ENCODE results near the gene CNR2. TPM values are rescaled to one million over a fixed set of nuclear protein-coding genes. Genes with fewer than 3 reads are reported as not detected.
"Not testable (repeated sequence)": the region's sequence is repeated elsewhere in the genome, so short reads cannot be mapped to it uniquely, and the experiment has no call there.

The CNR2 gene
- polyA plus RNA-seq, 3 donors, result 0.03 to 0.12 (median 0.11) TPM

DNA sequence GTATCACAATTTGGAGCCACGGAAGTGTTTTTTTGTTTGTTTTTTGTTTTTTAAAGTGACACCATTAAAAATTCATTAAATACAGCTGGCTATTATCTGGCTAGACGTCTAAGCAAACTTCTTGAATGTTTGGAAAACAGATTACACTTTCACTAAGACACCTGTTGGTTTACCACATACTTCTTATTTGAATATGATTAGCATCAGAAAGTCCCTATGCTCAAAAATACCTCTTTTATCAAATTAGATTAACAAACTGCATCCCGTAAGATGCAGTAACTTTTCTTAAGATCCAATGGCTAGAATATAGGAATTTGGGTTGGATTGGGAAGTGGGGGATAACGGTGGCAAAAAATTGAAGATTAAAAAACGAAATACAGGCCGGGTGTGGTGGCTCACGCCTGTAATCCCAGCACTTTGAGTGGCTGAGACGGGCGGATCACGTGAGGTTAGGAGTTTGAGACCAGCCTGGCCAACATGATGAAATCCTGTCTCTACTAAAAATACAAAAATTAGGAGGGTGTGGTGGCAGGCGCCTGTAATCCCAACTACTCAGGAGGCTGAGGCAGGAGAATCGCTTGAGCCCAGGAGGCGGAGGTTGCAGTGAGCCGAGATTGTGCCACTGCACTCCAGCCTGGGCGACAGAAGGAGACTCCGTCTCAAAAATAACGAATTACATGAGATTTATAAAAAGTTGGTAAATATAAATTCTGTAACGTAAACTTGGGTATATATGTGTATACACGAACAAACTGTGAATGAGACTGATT lies 45.1 kb upstream of the CNR2 start:
- H2AFZ ChIP-seq (ENCODE audit: insufficient read depth, low read depth, low read length, poor library complexity, severe bottlenecking), result peak overlapping the region; percentile 88
- Mint-ChIP-seq H3K4me1 (peaks cover 49% of the 10 kb centered on the region), H3K4me3 (peak overlapping the region; percentile 83 to 99), H3K27ac (peak overlapping the region; percentile 99 to 100 (median 99)), H3K36me3 (peaks cover 11 to 14% of the 10 kb centered on the region in 2 donors)
- peak overlapping the region; percentile 100 for H3K9ac ChIP-seq (ENCODE audit: insufficient read depth, low read length, poor library complexity, severe bottlenecking)
- peak overlapping the region; percentile 86 to 99 (median 91) for H3K4me3 ChIP-seq (replicated peaks in 1 of 3; ENCODE audit: low read depth in 2 of 3, low read length in 3 of 3)
- not testable (repeated sequence) for H4K20me1 ChIP-seq (ENCODE audit: insufficient read depth, low read length); H3K9me3 ChIP-seq (replicated peaks in 1 of 2; ENCODE audit: control insufficient read depth in 1 of 2, insufficient read depth in 1 of 2, low read length in 2 of 2); H3K27me3 Mint-ChIP-seq (ENCODE audit: low read depth in 3 of 3); H3K9me3 Mint-ChIP-seq; H3K27me3 ChIP-seq (ENCODE audit: control insufficient read depth in 2 of 2, insufficient read depth in 2 of 2, low read length in 2 of 2)
- peak overlapping the region; percentile 98 for H3K4me2 ChIP-seq (replicated peaks; ENCODE audit: extremely low read depth, low read length, poor library complexity, severe bottlenecking)
- peak in 2 of 3 donors; percentile 20 to 41 for DNase-seq
- H3K27ac ChIP-seq (ENCODE audit: low read depth in 1 of 2, low read length in 2 of 2), result peak overlapping the region; percentile 96 to 100
- WGBS (ENCODE audit: insufficient coverage), result 0% methylated on average over 4 of the region's 19 CpGs
- peaks cover 7 to 16% of the 10 kb centered on the region in 2 donors for H3K36me3 ChIP-seq (replicated peaks in 1 of 2; ENCODE audit: control insufficient read depth in 1 of 2, insufficient read depth in 2 of 2, low read length in 2 of 2)
- H3K4me1 ChIP-seq (ENCODE audit: control insufficient read depth in 1 of 2, insufficient read depth in 2 of 2, low read length in 2 of 2), result peaks cover 38 to 52% of the 10 kb centered on the region in 2 donors
- intact Hi-C loops (cut with micrococcal nuclease), result loop anchor here in 1 of 2 donors (5.0 kb wide), 1 partner anchor 41 kb away; no protein-coding TSS in a partner anchor
- H3K79me2 ChIP-seq (ENCODE audit: insufficient read depth, low read length), result peaks cover 28% of the 10 kb centered on the region

DNA sequence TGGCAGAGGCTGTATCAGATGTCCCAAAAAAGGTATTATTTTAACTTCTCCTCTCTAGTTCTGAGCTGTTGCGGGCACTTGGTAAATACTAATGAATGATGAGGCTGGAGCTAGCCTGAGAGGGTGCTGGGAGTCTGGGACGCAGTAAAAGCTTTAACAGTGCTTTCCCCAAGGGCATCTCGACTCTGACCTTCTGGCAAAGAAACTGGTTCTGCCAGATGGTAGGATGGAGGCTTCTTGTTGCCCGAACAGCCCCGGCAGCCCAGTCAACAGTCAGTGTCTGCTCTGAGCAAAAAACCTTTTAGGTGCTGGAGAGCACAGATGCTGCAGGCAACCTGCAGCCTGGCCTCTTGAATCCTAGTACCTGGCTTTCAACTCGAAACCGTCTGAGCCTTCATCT lies 43.9 kb upstream of the CNR2 start:
- H3K27ac Mint-ChIP-seq, result peak overlapping the region in 2 of 7 donors; percentile 13 to 38
- WGBS (ENCODE audit: insufficient coverage), result 95% methylated on average over 4 of the region's 7 CpGs
- Histone ChIP-seq H3K27me3 (ENCODE audit: control insufficient read depth in 2 of 2, insufficient read depth in 2 of 2, low read length in 2 of 2) (no peaks in the 10 kb centered on the region), H3K27ac (ENCODE audit: low read depth in 1 of 2, low read length in 2 of 2) (no peak overlapping the region), H3K36me3 (replicated peaks in 1 of 2; ENCODE audit: control insufficient read depth in 1 of 2, insufficient read depth in 2 of 2, low read length in 2 of 2) (peaks cover 5 to 7% of the 10 kb centered on the region in 2 donors), H3K4me1 (ENCODE audit: control insufficient read depth in 1 of 2, insufficient read depth in 2 of 2, low read length in 2 of 2) (peaks cover 38 to 52% of the 10 kb centered on the region in 2 donors), H4K20me1 (ENCODE audit: insufficient read depth, low read length) (no peaks in the 10 kb centered on the region), H3K9me3 (replicated peaks in 1 of 2; ENCODE audit: control insufficient read depth in 1 of 2, insufficient read depth in 1 of 2, low read length in 2 of 2) (no peaks in the 10 kb centered on the region), H3K4me2 (replicated peaks; ENCODE audit: extremely low read depth, low read length, poor library complexity, severe bottlenecking) (no peak overlapping the region), H3K9ac (ENCODE audit: insufficient read depth, low read length, poor library complexity, severe bottlenecking) (no peak overlapping the region), H2AFZ (ENCODE audit: insufficient read depth, low read depth, low read length, poor library complexity, severe bottlenecking) (no peak overlapping the region), H3K79me2 (ENCODE audit: insufficient read depth, low read length) (peaks cover 25% of the 10 kb centered on the region), H3K4me3 (replicated peaks in 1 of 3; ENCODE audit: low read depth in 2 of 3, low read length in 3 of 3) (no peak overlapping the region)
- H3K36me3 Mint-ChIP-seq, result peaks cover 8 to 10% of the 10 kb centered on the region in 2 donors
- no peaks in the 10 kb centered on the region for H3K27me3 Mint-ChIP-seq (ENCODE audit: low read depth in 3 of 3)
- H3K4me3 Mint-ChIP-seq, result no peak overlapping the region
- peaks cover 49% of the 10 kb centered on the region for H3K4me1 Mint-ChIP-seq
- TF ChIP-seq, protein P1, sequence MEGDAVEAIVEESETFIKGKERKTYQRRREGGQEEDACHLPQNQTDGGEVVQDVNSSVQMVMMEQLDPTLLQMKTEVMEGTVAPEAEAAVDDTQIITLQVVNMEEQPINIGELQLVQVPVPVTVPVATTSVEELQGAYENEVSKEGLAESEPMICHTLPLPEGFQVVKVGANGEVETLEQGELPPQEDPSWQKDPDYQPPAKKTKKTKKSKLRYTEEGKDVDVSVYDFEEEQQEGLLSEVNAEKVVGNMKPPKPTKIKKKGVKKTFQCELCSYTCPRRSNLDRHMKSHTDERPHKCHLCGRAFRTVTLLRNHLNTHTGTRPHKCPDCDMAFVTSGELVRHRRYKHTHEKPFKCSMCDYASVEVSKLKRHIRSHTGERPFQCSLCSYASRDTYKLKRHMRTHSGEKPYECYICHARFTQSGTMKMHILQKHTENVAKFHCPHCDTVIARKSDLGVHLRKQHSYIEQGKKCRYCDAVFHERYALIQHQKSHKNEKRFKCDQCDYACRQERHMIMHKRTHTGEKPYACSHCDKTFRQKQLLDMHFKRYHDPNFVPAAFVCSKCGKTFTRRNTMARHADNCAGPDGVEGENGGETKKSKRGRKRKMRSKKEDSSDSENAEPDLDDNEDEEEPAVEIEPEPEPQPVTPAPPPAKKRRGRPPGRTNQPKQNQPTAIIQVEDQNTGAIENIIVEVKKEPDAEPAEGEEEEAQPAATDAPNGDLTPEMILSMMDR (IDR thresholded peaks at IDR 0.05), result no peak
- no peak for DNase-seq
- intact Hi-C loops (cut with micrococcal nuclease), result loop anchor here in 1 of 2 donors (5.0 kb wide), 1 partner anchor 40 kb away; no protein-coding TSS in a partner anchor
- H3K9me3 Mint-ChIP-seq, result peaks cover 0 to 2% (median 0%) of the 10 kb centered on the region in 7 donors
